T-helper 2 cell treated with Interferon-gamma antibody and Interleukin-4, amounts not matched to agents 100 ng/mL and 5 ng/mL, for 36 hours (primary cell): ENCODE data around the gene CYSRT1. TPM values are rescaled to one million over a fixed set of nuclear protein-coding genes. Genes with fewer than 3 reads are reported as not detected.

Experiments used
- intact Hi-C: fragments of 100-400 bp; cut with micrococcal nuclease; formaldehyde crosslinking; loops from one replicate; pipeline ENCODE4 v1.15.1; 2023
- total RNA-seq: library from RNA; stranded (reverse); gene quantifications from 2 replicates; pipeline ENCODE4 v1.2.3, GENCODE V29; 2022

The CYSRT1 gene
- total RNA-seq, 1 donor from 2014 or later: 0.27 TPM

- intact Hi-C loops: no loop called here
Measured at GRCh38 chr9:137265496-137266161, 40.7 kb downstream of the CYSRT1 start.

DNA sequence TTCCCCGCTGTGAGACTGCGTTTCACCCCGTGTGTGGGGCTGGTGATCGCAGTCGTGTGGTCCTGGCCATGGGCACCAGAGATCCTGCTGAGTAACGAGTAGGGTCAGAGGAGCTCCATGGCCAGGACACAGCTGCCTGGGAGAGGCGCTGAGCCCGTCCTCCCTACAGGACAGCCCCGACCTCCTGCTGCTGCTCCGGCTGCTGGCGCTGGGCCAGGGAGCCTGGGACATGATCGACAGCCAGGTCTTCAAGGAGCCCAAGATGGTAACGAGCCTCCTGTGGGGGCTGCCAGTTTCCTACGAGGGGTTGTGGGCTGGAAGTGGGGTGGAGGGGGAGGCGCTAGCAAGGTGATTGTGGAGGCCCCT, 41.2 kb downstream of the CYSRT1 start:
- intact Hi-C loops: no loop called here

GRCh38 chr9:137266585-137267453, 41.8 kb downstream of the CYSRT1 start:
- intact Hi-C loops: no loop called here

- intact Hi-C loops: no loop called here
Measured at GRCh38 chr9:137267933-137268355, 43.0 kb downstream of the CYSRT1 start.

GRCh38 chr9:137268538-137269201, 43.7 kb downstream of the CYSRT1 start:
- intact Hi-C loops: no loop called here

DNA sequence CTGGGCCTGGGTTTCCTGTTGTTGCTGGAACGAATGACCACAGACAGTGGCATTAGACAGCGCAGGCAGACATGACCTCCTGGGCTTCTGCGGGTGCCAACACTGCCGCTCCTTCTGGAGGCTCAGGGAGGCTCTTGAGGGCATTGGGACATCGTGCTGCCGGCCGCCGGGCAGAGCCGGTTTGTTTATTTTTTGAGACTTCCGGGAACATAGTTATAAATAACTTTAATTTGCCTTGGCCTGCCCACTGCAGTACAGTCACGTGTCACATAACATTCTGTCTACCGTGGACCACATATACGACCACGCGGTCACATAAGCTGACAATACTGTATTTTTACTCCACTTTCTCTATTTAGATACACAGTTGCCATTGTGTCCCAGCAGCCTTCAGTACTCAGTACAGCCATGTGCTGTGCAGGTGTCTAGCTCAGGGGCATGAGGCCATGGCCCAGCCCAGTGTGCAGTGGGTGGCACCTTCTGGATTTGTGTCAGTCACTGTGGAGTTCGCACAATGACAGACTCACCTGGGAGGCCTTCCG, 44.3 kb downstream of the CYSRT1 start:
- intact Hi-C loops: no loop called here

GRCh38 chr9:137270929-137271695, 46.1 kb downstream of the CYSRT1 start:
- intact Hi-C loops: no loop called here

DNA sequence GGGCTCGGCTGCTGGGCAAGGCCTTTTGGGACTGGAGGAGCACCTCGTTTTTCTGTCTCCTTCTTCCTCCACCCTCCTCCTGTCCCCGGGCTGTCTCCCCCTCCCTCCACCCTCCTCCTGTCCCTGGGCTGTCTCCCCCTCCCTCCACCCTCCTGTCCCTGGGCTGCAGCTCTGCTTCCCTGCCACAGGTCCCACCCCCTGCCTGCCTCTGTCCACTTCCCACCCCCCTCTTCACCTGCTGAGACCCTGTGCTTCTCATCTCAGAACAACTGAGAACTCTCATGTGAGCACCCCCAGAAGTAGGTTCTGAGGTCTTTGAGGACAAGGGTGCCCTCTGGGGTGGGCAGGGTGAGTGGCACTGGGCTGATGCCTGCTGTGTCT, 46.7 kb downstream of the CYSRT1 start:
- intact Hi-C loops: no loop called here

DNA sequence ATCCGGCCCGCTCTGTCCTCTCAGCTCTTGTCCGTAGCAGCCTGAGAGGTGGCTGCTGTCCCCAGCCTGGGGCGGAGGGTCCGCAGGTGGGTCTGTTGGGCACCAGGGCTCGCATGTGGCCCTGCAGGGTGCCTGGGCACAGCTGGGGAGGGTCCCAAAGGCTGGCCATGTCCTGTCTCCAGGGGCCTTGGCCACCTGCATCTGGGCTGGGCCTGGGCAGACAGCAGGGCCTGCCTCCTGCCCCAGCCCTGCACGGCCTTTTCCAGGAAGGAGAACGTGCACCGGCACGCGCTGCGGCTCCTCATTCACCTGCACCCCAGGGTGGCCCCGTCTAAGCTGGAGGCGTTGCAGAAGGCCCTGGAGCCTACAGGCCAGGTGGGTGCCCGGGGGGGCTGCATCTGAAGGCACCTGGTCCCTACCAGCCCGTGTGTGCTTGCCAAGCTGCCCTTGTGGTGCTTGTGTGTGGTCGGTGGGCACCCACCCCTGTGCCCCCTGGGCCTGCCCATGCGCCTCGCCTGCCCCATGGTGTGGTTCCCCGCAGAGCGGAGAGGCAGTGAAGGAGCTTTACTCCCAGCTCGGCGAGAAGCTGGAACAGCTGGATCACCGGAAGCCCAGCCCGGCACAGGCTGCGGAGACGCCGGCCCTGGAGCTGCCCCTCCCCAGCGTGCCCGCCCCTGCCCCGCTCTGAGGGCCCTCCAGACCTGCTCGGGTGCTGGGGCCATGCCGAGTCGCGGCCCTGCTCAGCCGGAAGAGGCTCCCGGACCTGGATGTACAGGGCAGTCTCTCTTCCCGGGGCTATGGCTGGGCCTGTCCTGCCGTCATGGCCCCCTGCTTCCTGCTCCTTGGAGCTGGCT, 47.5 kb downstream of the CYSRT1 start:
- intact Hi-C loops: no loop called here

DNA sequence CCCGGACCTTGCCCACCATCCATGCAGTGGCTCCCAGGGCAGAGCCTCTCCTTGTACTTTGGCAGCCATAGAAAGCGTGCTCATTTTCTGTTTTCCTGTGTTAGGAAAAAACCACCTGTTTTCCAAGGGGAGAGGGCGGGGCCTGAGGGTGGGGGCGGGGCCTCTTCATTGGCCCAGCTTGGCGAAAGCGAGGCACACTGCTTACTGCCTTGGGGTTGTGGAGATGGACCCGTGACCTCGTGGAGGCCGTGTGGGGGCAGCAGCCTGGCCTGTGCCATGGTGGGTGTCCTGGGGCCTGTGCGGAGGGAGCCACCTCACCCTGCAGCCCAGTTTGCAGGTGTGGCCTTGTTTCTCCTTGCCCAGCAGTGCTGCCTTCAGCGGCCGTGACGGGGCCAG, 48.1 kb downstream of the CYSRT1 start:
- intact Hi-C loops: no loop called here

- intact Hi-C loops: no loop called here
Measured at GRCh38 chr9:137273611-137274320, 48.8 kb downstream of the CYSRT1 start.

- intact Hi-C loops: no loop called here
Measured at GRCh38 chr9:137275203-137275587, 50.2 kb downstream of the CYSRT1 start.

Other genes with a start within 250 kb of the CYSRT1 start
- gene PTGDS, start 247.7 kb upstream of the CYSRT1 start, total RNA-seq: 6.5 and 6.7 TPM in 2 replicates
- gene LCNL1, start 242.2 kb upstream of the CYSRT1 start, total RNA-seq: 0.16 and 0.20 TPM in 2 replicates
- 71.4 and 74.5 TPM in 2 replicates for gene PAXX, start 232.8 kb upstream of the CYSRT1 start, total RNA-seq
- 0.91 TPM in 2 replicates for gene CLIC3, start 228.6 kb upstream of the CYSRT1 start, total RNA-seq
- gene ABCA2, start 196.9 kb upstream of the CYSRT1 start, total RNA-seq: 27.8 and 30.6 TPM in 2 replicates
- 0.41 and 0.84 TPM in 2 replicates for gene FUT7, start 193.1 kb upstream of the CYSRT1 start, total RNA-seq
- gene NPDC1, start 179.0 kb upstream of the CYSRT1 start, total RNA-seq: 15.5 and 17.0 TPM in 2 replicates
- not detected in 2 replicates for gene ENTPD2, start 171.1 kb upstream of the CYSRT1 start, total RNA-seq
- gene SAPCD2, start 154.6 kb upstream of the CYSRT1 start, total RNA-seq: 32.9 TPM in 2 replicates
- gene UAP1L1, start 147.7 kb upstream of the CYSRT1 start, total RNA-seq: 14.8 and 15.4 TPM in 2 replicates
- 48.7 and 55.1 TPM in 2 replicates for gene MAN1B1, start 138.2 kb upstream of the CYSRT1 start, total RNA-seq
- 221 and 229 TPM in 2 replicates for gene DPP7, start 110.4 kb upstream of the CYSRT1 start, total RNA-seq
- 0.05 TPM in 1 of 2 replicates, not detected in the other for gene GRIN1, start 86.0 kb upstream of the CYSRT1 start, total RNA-seq
- not detected in 2 replicates for gene LRRC26, start 55.1 kb upstream of the CYSRT1 start, total RNA-seq
- not detected in 2 replicates for gene TMEM210, start 53.1 kb upstream of the CYSRT1 start, total RNA-seq
- 68.8 and 69.6 TPM in 2 replicates for gene ANAPC2, start 36.6 kb upstream of the CYSRT1 start, total RNA-seq
- 86.5 and 88.3 TPM in 2 replicates for gene SSNA1, start 36.5 kb upstream of the CYSRT1 start, total RNA-seq
- 9.6 and 10.9 TPM in 2 replicates for gene TPRN, start 24.4 kb upstream of the CYSRT1 start, total RNA-seq
- gene TMEM203, start 19.5 kb upstream of the CYSRT1 start, total RNA-seq: 28.2 and 30.8 TPM in 2 replicates
- gene NDOR1, start 19.5 kb upstream of the CYSRT1 start, total RNA-seq: 38.6 and 42.1 TPM in 2 replicates
- gene RNF208, start 2.9 kb upstream of the CYSRT1 start, total RNA-seq: 3.3 and 3.8 TPM in 2 replicates
- gene RNF224, start 2.3 kb downstream of the CYSRT1 start, total RNA-seq: 0.14 TPM in 1 of 2 replicates, not detected in the other
- gene SLC34A3, start 5.7 kb downstream of the CYSRT1 start, total RNA-seq: not detected in 2 replicates
- gene TUBB4B, start 16.1 kb downstream of the CYSRT1 start, total RNA-seq: 365 and 372 TPM in 2 replicates
- gene STPG3, start 26.1 kb downstream of the CYSRT1 start, total RNA-seq: not detected in 2 replicates
- gene NELFB, start 30.2 kb downstream of the CYSRT1 start, total RNA-seq: 65.9 and 67.2 TPM in 2 replicates
- 17.4 and 17.5 TPM in 2 replicates for gene TOR4A, start 52.6 kb downstream of the CYSRT1 start, total RNA-seq
- gene NRARP, start 77.1 kb downstream of the CYSRT1 start, total RNA-seq: 1.5 and 1.7 TPM in 2 replicates
- 8.2 and 9.6 TPM in 2 replicates for gene EXD3, start 198.0 kb downstream of the CYSRT1 start, total RNA-seq
- 0.80 and 0.98 TPM in 2 replicates for gene NOXA1, start 198.2 kb downstream of the CYSRT1 start, total RNA-seq
- gene ENTPD8, start 216.2 kb downstream of the CYSRT1 start, total RNA-seq: not detected in 2 replicates
- gene NSMF, start 234.2 kb downstream of the CYSRT1 start, total RNA-seq: 50.6 and 51.5 TPM in 2 replicates